Urinary bladder (tissue), 4 donors: ENCODE measurements around the gene RPS6KC1. TPM values are rescaled to one million over a fixed set of nuclear protein-coding genes. Genes with fewer than 3 reads are reported as not detected.
"Not testable (repeated sequence)": the region's sequence is repeated elsewhere in the genome, so short reads cannot be mapped to it uniquely, and the experiment has no call there.

ENCODE experiments used
- DNase-seq: peaks from one replicate; pipeline ENCODE4 v3.0.0-alpha.2; 2015; ENCODE audit errors: extremely low spot score
- H3K27ac ChIP-seq: one replicate; pipeline ENCODE4 v1.5.1; 2013; ENCODE audit warnings: low read depth, mild to moderate bottlenecking, moderate library complexity
- H3K36me3 ChIP-seq: one replicate; pipeline ENCODE4 v1.6.1; 2013; ENCODE audit warnings: mild to moderate bottlenecking, moderate library complexity; ENCODE audit not compliant: insufficient read depth
- H3K4me1 ChIP-seq: one replicate; pipeline ENCODE4 v1.6.1; 2013; ENCODE audit warnings: mild to moderate bottlenecking, moderate library complexity; ENCODE audit not compliant: insufficient read depth
- H3K4me3 ChIP-seq: one replicate; pipeline ENCODE4 v1.5.1; 2013; ENCODE audit warnings: low read depth, low read length
- WGBS: extraction: QIAGEN DNeasy Blood & Tissue Kit; methylation state at CpG from one replicate; pipeline ENCODE4 v1.1.7; 2013; 5-methylcytosine and 5-hydroxymethylcytosine counted together
- polyA plus RNA-seq: library from polyadenylated mRNA; stranded (reverse); fragments of 200-250 nt; gene quantifications from one replicate; pipeline ENCODE4 v1.2.3, GENCODE V29; 2013
- total RNA-seq: library from RNA; depleted of rRNA; stranded (reverse); fragments of >200 nt; gene quantifications from one replicate; pipeline ENCODE4 v1.2.3, GENCODE V29; 2014
- donor health status: healthy with polysubstance abuse.
- donor health status: healthy.

The RPS6KC1 gene
- total and polyA plus RNA-seq, 2 donors: 13.2 to 72.4 TPM

GRCh38 chr1:213196328-213197054 is 145.4 kb downstream of the RPS6KC1 start:
- 88% methylated on average over 10 of the region's 10 CpGs for WGBS
- H3K36me3 ChIP-seq, DNase-seq, H3K4me3 ChIP-seq, H3K4me1 ChIP-seq, H3K27ac ChIP-seq: not testable (repeated sequence)

DNA sequence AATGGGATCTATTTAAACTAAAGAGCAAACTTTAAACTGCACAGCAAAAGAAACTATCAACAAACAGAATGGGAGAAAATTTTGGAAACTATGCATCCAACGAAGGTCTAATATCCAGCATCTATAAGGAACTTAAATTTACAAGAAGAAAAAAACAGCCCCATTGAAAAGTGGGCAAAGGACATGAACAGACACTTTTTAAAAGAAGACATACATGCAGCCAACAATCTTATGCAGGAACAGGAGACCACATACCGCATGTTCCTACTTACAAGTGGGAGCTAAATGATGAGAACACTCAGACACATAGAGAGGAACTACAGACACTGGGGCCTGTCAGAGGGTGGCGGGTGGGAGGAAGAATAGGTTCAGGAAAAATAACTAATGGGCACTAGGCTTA is 149.6 kb downstream of the RPS6KC1 start:
- Histone ChIP-seq H3K4me3 (no peak overlapping the region), H3K27ac (no peak overlapping the region), H3K4me1 (no peaks in the 10 kb centered on the region), H3K36me3 (peaks cover 4% of the 10 kb centered on the region)
- over 99% methylated on average over 3 of the region's 3 CpGs for whole genome bisulfite sequencing
- DNase-seq: no peak

DNA sequence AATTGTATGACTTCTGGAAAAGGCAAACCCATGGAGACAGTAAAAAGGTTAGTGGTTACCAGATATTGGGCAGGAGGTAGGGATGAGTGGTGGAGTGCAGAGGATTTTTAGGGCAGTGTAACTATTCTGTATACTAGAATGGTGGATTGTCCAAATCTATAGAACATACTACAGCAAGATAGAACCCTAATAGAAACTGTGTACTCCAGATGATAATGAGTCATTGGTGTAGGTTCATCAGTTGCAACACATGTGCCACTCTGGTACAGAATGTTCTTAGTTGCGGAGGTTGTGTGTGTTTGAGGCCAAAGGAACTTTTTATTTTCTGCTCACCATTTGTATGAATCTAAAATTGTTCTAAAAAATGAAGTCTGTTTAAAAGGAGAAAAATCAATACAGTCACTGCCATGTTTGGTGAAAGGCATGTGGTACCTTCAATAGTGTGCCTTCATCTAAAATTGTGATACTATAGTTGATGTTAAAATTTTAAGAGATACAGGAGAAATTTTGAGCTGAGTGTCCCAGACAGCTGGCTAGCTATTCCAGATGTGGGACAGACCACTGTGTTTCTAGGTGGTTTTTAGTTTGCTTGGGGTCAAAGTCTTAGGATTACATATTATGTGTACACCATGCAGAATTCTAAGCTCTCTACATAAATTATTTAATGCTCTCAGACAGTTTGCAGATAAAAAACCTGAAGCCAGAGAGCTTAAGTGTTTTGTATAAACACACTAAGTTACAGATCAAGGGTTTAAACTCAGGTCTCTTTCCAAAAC is 150.5 kb downstream of the RPS6KC1 start:
- 94% methylated on average over 1 of the region's 1 CpG for WGBS
- no peak for DNase-seq
- H3K36me3 ChIP-seq: peaks cover 4% of the 10 kb centered on the region
- no peak overlapping the region for H3K27ac ChIP-seq
- no peaks in the 10 kb centered on the region for H3K4me1 ChIP-seq
- H3K4me3 ChIP-seq: no peak overlapping the region

- WGBS: 89% methylated on average over 2 of the region's 2 CpGs
- Histone ChIP-seq H3K27ac (no peak overlapping the region), H3K4me1 (no peaks in the 10 kb centered on the region), H3K36me3 (no peaks in the 10 kb centered on the region), H3K4me3 (no peak overlapping the region)
- no peak for DNase-seq
These were observed 160.2 kb downstream of the RPS6KC1 start for GRCh38 chr1:213211201-213211600.

GRCh38 chr1:213219076-213219475 is 168.0 kb downstream of the RPS6KC1 start:
- DNase-seq, H3K27ac ChIP-seq, H3K4me1 ChIP-seq, H3K36me3 ChIP-seq, H3K4me3 ChIP-seq: not testable (repeated sequence)
- WGBS: 98% methylated on average over 2 of the region's 2 CpGs

DNA sequence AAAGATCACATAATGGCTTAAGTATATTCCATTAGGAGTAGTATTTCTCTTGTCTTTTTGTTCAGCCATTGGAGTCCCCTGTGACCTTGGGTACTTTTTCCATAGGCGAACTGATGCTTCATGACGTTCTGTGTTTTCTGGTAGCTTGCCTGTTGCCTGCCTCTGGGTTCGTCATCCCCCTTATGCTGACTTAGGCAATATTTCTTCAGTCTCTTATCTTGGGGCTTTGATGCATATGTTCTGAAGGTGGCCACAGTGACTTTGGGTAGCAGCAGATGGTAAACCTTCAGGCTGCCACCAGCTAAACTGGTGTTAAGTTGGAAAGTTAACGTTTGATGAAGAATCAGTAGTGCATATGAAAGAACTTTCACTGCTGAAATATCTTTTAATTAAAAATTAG is 170.2 kb downstream of the RPS6KC1 start:
- Histone ChIP-seq H3K36me3 (no peaks in the 10 kb centered on the region), H3K27ac (no peak overlapping the region), H3K4me1 (no peaks in the 10 kb centered on the region), H3K4me3 (no peak overlapping the region)
- 76% methylated on average over 4 of the region's 4 CpGs for WGBS
- DNase-seq: no peak

GRCh38 chr1:213227458-213227857 is 176.4 kb downstream of the RPS6KC1 start:
- 96% methylated on average over 2 of the region's 2 CpGs for WGBS
- H3K4me1 ChIP-seq: no peaks in the 10 kb centered on the region
- H3K27ac ChIP-seq: no peak overlapping the region
- H3K36me3 ChIP-seq: no peaks in the 10 kb centered on the region
- DNase-seq: no peak
- H3K4me3 ChIP-seq: no peak overlapping the region

DNA sequence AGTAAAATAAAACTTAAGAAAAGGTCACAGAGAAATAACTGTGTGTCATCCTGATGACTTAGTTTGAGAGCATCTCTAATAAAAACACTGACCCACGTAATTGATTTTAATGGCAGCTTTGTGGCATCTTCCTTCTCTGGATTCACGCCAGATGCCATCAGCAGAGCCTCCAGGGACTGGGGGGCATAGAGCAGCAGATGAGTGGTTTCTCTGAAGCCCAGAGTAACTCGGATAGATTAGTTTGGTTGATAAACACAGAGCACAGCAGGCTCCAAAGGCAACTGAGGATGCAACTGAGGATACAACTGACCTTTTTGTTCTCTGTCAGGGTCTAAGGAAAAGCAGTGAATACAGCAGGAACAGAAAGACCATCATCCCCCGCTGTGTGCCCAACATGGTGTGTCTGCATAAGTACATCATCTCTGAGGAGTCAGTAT is 180.8 kb downstream of the RPS6KC1 start:
- Histone ChIP-seq H3K4me3 (no peak overlapping the region), H3K27ac (no peak overlapping the region), H3K36me3 (peaks cover 5% of the 10 kb centered on the region), H3K4me1 (no peaks in the 10 kb centered on the region)
- 62% methylated on average over 4 of the region's 4 CpGs for WGBS
- DNase-seq: no peak

DNA sequence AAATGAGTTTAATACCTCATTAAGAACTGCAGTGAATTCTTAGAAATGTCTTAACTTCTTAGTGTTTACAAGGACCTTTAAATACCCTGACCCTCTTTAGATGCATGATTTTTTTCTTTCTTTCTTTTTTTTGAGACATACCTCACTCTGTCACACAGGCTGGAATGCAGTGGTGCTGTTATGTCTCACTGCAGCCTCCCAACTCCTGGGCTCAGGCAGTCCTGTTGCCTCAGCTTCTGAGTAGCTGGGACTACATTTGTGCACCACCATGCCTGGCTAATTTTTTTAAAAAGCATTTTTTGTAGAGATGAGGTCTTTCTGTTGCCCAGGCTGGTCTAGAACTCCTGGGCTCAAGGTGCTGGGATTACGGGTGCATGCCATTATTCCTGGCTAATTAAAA is 191.8 kb downstream of the RPS6KC1 start:
- no peaks in the 10 kb centered on the region for H3K4me1 ChIP-seq
- H3K27ac ChIP-seq: no peak overlapping the region
- 88% methylated on average over 1 of the region's 1 CpG for WGBS
- no peaks in the 10 kb centered on the region for H3K36me3 ChIP-seq
- DNase-seq: no peak
- no peak overlapping the region for H3K4me3 ChIP-seq

- Histone ChIP-seq H3K36me3 (no peaks in the 10 kb centered on the region), H3K4me1 (no peaks in the 10 kb centered on the region), H3K4me3 (no peak overlapping the region), H3K27ac (no peak overlapping the region)
- DNase-seq: peak; percentile 23
- 52% methylated on average over 3 of the region's 3 CpGs for WGBS
These were observed 193.6 kb downstream of the RPS6KC1 start for GRCh38 chr1:213244664-213245091.

- Histone ChIP-seq H3K4me3 (no peak overlapping the region), H3K27ac (no peak overlapping the region), H3K4me1 (no peaks in the 10 kb centered on the region), H3K36me3 (no peaks in the 10 kb centered on the region)
- no peak for DNase-seq
These were observed 194.3 kb downstream of the RPS6KC1 start for GRCh38 chr1:213245260-213245910.

- no peak for DNase-seq
- Histone ChIP-seq H3K36me3 (no peaks in the 10 kb centered on the region), H3K4me3 (no peak overlapping the region), H3K27ac (no peak overlapping the region), H3K4me1 (no peaks in the 10 kb centered on the region)
- WGBS: 72% methylated on average over 2 of the region's 2 CpGs
These were observed 196.0 kb downstream of the RPS6KC1 start for GRCh38 chr1:213247038-213247437.

GRCh38 chr1:213249395-213249794 is 198.4 kb downstream of the RPS6KC1 start:
- 94% methylated on average over 6 of the region's 6 CpGs for WGBS
- Histone ChIP-seq H3K4me3 (no peak overlapping the region), H3K27ac (no peak overlapping the region), H3K4me1 (no peaks in the 10 kb centered on the region), H3K36me3 (no peaks in the 10 kb centered on the region)
- no peak for DNase-seq

GRCh38 chr1:213250041-213250440 is 199.0 kb downstream of the RPS6KC1 start:
- DNase-seq: no peak
- peaks cover under 1% of the 10 kb centered on the region for H3K36me3 ChIP-seq
- no peak overlapping the region for H3K27ac ChIP-seq
- WGBS: 97% methylated on average over 6 of the region's 6 CpGs
- no peak overlapping the region for H3K4me3 ChIP-seq
- no peaks in the 10 kb centered on the region for H3K4me1 ChIP-seq
